A549 (cell line): ENCODE results near the gene COX5A. TPM values are rescaled to one million over a fixed set of nuclear protein-coding genes. Genes with fewer than 3 reads are reported as not detected.
A peak's percentile ranks its signal among the peaks of the same experiment; 100 is the strongest.

Experiments
- ATAC-seq, 2 experiments: fragments of 200-7000 bp in 1 of 2; fragments of >200 bp in 1 of 2; cut with Nextera tagmentation in 1 of 2; cut with Tn5 transposase in 1 of 2; 3 replicates each; pipeline versions ENCODE4 v1.8.0 to v1.9.1; 2018 to 2020; ENCODE audit warnings: mild to moderate bottlenecking in 1 of 2, moderate library complexity in 1 of 2
- CTCF ChIA-PET: fragments of 300-600 bp; sonication (Branson Sonifier 250); formaldehyde crosslinking; extraction: SDS; loops from one replicate; lab custom pipeline; 2021; ENCODE audit warnings: antibody characterized with exemption, inconsistent platforms; lab: Yijun Ruan, JAX
- POLR2A ChIA-PET: fragments of 350-600 bp; formaldehyde crosslinking; extraction: SDS; loops from one replicate; lab custom pipeline; 2021; ENCODE audit warnings: antibody characterized with exemption, inconsistent platforms; lab: Yijun Ruan, JAX
- DNase-seq, 2 experiments: peaks; one replicate each; pipeline versions ENCODE4 v3.0.0 to v3.0.0-alpha.2; 2011 to 2016; ENCODE audit warnings: low read depth in 1 of 2, low spot score in 1 of 2
- FAIRE-seq: peaks from 2 replicates; lab custom pipeline; 2011; peaks lifted over from hg19 to GRCh38; lab: Jason Lieb, UNC
- H3K27ac ChIP-seq, 2 experiments: fragments of >200 bp; sonication (Bioruptor Twin); formaldehyde crosslinking; 3 replicates each; pipeline ENCODE4 v1.5.1; 2016 to 2017
- H3K4me1 ChIP-seq: fragments of >200 bp; sonication (Bioruptor Twin); formaldehyde crosslinking; 3 replicates; pipeline ENCODE4 v1.6.1; 2016
- H3K4me2 ChIP-seq: fragments of >200 bp; sonication (Bioruptor Twin); formaldehyde crosslinking; 3 replicates; pipeline ENCODE4 v1.6.1; 2016
- H3K4me3 ChIP-seq: fragments of >200 bp; sonication (Bioruptor Twin); formaldehyde crosslinking; 3 replicates; pipeline ENCODE4 v1.5.1; 2016
- H3K9me3 ChIP-seq: fragments of >200 bp; sonication (Bioruptor Twin); formaldehyde crosslinking; 3 replicates; pipeline ENCODE4 v1.6.1; 2016
- ATOH8 ChIP-seq: fragments of 250-450 bp; sonication (Bioruptor Pico); IDR thresholded peaks from 2 replicates; pipeline ENCODE4 v1.5.0; 2020; ENCODE audit warnings: low read depth, mild to moderate bottlenecking, moderate library complexity
- BCL3 ChIP-seq: fragments of >200 bp; sonication (Bioruptor Twin); formaldehyde crosslinking; IDR thresholded peaks from 3 replicates; pipeline ENCODE4 v1.6.1; 2016
- BHLHE40 ChIP-seq: IDR thresholded peaks from 2 replicates; pipeline ENCODE4 v1.6.1; 2012; ENCODE audit warnings: low read depth, low read length, inconsistent platforms
- CTCF ChIP-seq: fragments of >200 bp; sonication (Bioruptor Twin); formaldehyde crosslinking; IDR thresholded peaks from 3 replicates; pipeline ENCODE4 v1.5.1; 2016
- E2F6 ChIP-seq: IDR thresholded peaks from 2 replicates; pipeline ENCODE4 v1.6.1; 2012; ENCODE audit warnings: low read depth, borderline replicate concordance
- EHF ChIP-seq: fragments of 250-450 bp; sonication (Bioruptor Pico); IDR thresholded peaks from 2 replicates; pipeline ENCODE4 v1.5.0; 2020; ENCODE audit warnings: mild to moderate bottlenecking
- EHMT2 ChIP-seq: fragments of 200-600 bp; sonication (generic); IDR thresholded peaks from 2 replicates; pipeline ENCODE4 v1.6.1; 2016; ENCODE audit warnings: antibody characterized with exemption, low read depth, mild to moderate bottlenecking, moderate library complexity
- EP300 ChIP-seq, 2 experiments: fragments of >200 bp; sonication (Bioruptor Twin); formaldehyde crosslinking; IDR thresholded peaks; 2 replicates in 1 of 2; 3 replicates in 1 of 2; pipeline ENCODE4 v1.6.1; 2016 to 2017
- GATA3 ChIP-seq: IDR thresholded peaks from 2 replicates; pipeline ENCODE4 v1.6.1; 2012; ENCODE audit warnings: borderline replicate concordance
- HMGXB4 ChIP-seq: fragments of 250-450 bp; sonication (Bioruptor Pico); IDR thresholded peaks from 2 replicates; pipeline ENCODE4 v1.5.0; 2021; ENCODE audit warnings: mild to moderate bottlenecking, moderate library complexity, borderline replicate concordance
- HOXA7 ChIP-seq: fragments of 250-450 bp; sonication (Bioruptor Pico); IDR thresholded peaks from 2 replicates; pipeline ENCODE4 v1.5.0; 2020; ENCODE audit warnings: mild to moderate bottlenecking, moderate library complexity
- HOXB13 ChIP-seq: fragments of 250-450 bp; sonication (Bioruptor Pico); IDR thresholded peaks from 2 replicates; pipeline ENCODE4 v1.5.0; 2020; ENCODE audit warnings: low read depth, mild to moderate bottlenecking, moderate library complexity
- HOXB5 ChIP-seq: fragments of 250-450 bp; sonication (Bioruptor Pico); IDR thresholded peaks from 2 replicates; pipeline ENCODE4 v1.5.0; 2020; ENCODE audit warnings: mild to moderate bottlenecking, moderate library complexity
- KDM5A ChIP-seq: fragments of 200-600 bp; sonication (generic); IDR thresholded peaks from 2 replicates; pipeline ENCODE4 v1.6.1; 2016; ENCODE audit warnings: antibody characterized with exemption, mild to moderate bottlenecking
- MAX ChIP-seq: IDR thresholded peaks from 2 replicates; pipeline ENCODE4 v1.6.1; 2012
- MYC ChIP-seq: IDR thresholded peaks from 2 replicates; pipeline ENCODE4 v1.6.1; 2012; ENCODE audit warnings: mild to moderate bottlenecking, inconsistent platforms, low read length, improper control_type of control experiment, borderline replicate concordance
- NPAS2 ChIP-seq: fragments of 250-450 bp; sonication (Bioruptor Pico); IDR thresholded peaks from 2 replicates; pipeline ENCODE4 v1.8.0; 2022; ENCODE audit warnings: mild to moderate bottlenecking, moderate library complexity, borderline replicate concordance
- PBX3 ChIP-seq: IDR thresholded peaks from 2 replicates; pipeline ENCODE4 v1.6.1; 2012
- PHF8 ChIP-seq: fragments of 200-600 bp; sonication (generic); IDR thresholded peaks from 2 replicates; pipeline ENCODE4 v1.6.1; 2016; ENCODE audit warnings: low read depth, mild to moderate bottlenecking, antibody characterized with exemption, moderate library complexity, borderline replicate concordance
- RNF2 ChIP-seq: fragments of 200-600 bp; sonication (generic); IDR thresholded peaks from 2 replicates; pipeline ENCODE4 v1.6.1; 2016; ENCODE audit warnings: low read depth, mild to moderate bottlenecking, antibody characterized with exemption, moderate library complexity, borderline replicate concordance
- SMC3 ChIP-seq: fragments of >200 bp; sonication (Bioruptor Twin); formaldehyde crosslinking; IDR thresholded peaks from 3 replicates; pipeline ENCODE4 v1.6.1; 2018; ENCODE audit warnings: inconsistent platforms
- TFCP2L1 ChIP-seq: fragments of 250-450 bp; sonication (Bioruptor Pico); IDR thresholded peaks from 2 replicates; pipeline ENCODE4 v1.5.0; 2021; ENCODE audit warnings: mild to moderate bottlenecking
- TP53 ChIP-seq: fragments of 250-450 bp; sonication (Bioruptor Pico); IDR thresholded peaks from 2 replicates; pipeline ENCODE4 v1.5.0; 2021; ENCODE audit warnings: mild to moderate bottlenecking, moderate library complexity
- USF2 ChIP-seq: fragments of 450-650 bp; IDR thresholded peaks from 2 replicates; pipeline ENCODE4 v1.6.1; 2014; ENCODE audit warnings: antibody characterized with exemption
- ZNF302 ChIP-seq: fragments of 250-450 bp; sonication (Bioruptor Pico); IDR thresholded peaks from 2 replicates; pipeline ENCODE4 v1.9.0; 2021; ENCODE audit warnings: inconsistent platforms, mild to moderate bottlenecking, moderate library complexity
- WGBS: methylation state at CpG from one replicate; pipeline ENCODE4 v1.1.6; 2017; ENCODE audit errors: missing lambda C conversion rate; 5-methylcytosine and 5-hydroxymethylcytosine counted together
- polyA plus RNA-seq, 4 experiments: library from polyadenylated mRNA; depleted of rRNA in 3 of 4; stranded (reverse); fragments of >200 nt; fragmentation: RNase III in 1 of 4; extraction: RNeasy Plus Mini Kit Qiagen cat#74134 plus additional on column Dnase treatment in 1 of 4; gene quantifications; 2 replicates in 3 of 4; 3 replicates in 1 of 4; pipeline ENCODE4 v1.2.3, GENCODE V29; 2011 to 2017

Gene COX5A
- polyA plus RNA-seq, 2 of the 4 experiments (the other 2 are of a cell fraction): 328 to 478 TPM

GRCh38 chr15:74956648-74957475 is 19.0 kb upstream of the COX5A start, which contains the start of gene RPP25 (continued):
- 0 out of 2 replicates have a peak, but pooled peaks have one; percentile 24 for TF ChIP-seq PBX3

GRCh38 chr15:74955796-74956647 is 18.1 kb upstream of the COX5A start:
- Histone ChIP-seq H3K4me1 (peaks cover 44% of the 10 kb centered on the region), H3K4me2 (peak overlapping the region; percentile 78), H3K9me3 (no peaks in the 10 kb centered on the region), H3K27ac (peak overlapping the region; percentile 82 to 92), H3K4me3 (peak overlapping the region; percentile 53)
- ChIA-PET POLR2A (interaction anchor here (0.7 to 2.8 kb wide), 16 partner anchors 9 to 496 kb away, joined by 3 to 25 read pairs (median 6); partner anchors contain the start of genes C15orf39, COX5A, FAM219B and PPCDC), CTCF (interaction anchor here (0.8 to 10.3 kb wide), 22 partner anchors 6 to 352 kb away, joined by 3 to 107 read pairs (median 5); partner anchors contain the start of genes C15orf39, PPCDC and SCAMP5)
- ATAC-seq (peak; percentile 34 to 50), FAIRE-seq (no peak), DNase-seq (peak; percentile 47 to 85)
- 90% methylated on average over 34 of the region's 88 CpGs for WGBS
- TF ChIP-seq GATA3 (peak; percentile 28; the same call in 1 of the 2 replicates), HOXB13 (CRISPR knock-in tag) (peak; percentile 96; the same call in 1 of the 2 replicates), KDM5A (no peak), EHMT2 (no peak), EP300 (IDR thresholded peaks at IDR 0.05) (no peak), RNF2 (peak; percentile 90), ATOH8 (peak; percentile 61; the same call in 1 of the 2 replicates), MAX (peak; percentile 100), TP53 (peak; percentile 91), HOXB5 (CRISPR knock-in tag) (peak; percentile 78), ZNF302 (CRISPR knock-in tag) (no peak), EHF (CRISPR knock-in tag) (peak; percentile 88), HMGXB4 (peak; percentile 95), USF2 (peak; percentile 91), HOXA7 (CRISPR knock-in tag) (0 out of 2 replicates have a peak, but pooled peaks have one; percentile 23), MYC (peak; percentile 82; the same call in 1 of the 2 replicates), CTCF (peak; percentile 58), SMC3 (peak; percentile 67), E2F6 (peak; percentile 99), TFCP2L1 (CRISPR knock-in tag) (peak; percentile 68; the same call in 1 of the 2 replicates), BCL3 (no peak), PHF8 (peak; percentile 74; the same call in 1 of the 2 replicates), BHLHE40 (peak; percentile 90), NPAS2 (peak; percentile 90)
